Peyer's patch (tissue), 4 donors: ENCODE measurements around the gene NPTXR. TPM values are rescaled to one million over a fixed set of nuclear protein-coding genes. Genes with fewer than 3 reads are reported as not detected.

ENCODE experiments used
- DNase-seq, 3 donors: peaks; one replicate each; pipeline ENCODE4 v3.0.0-alpha.2; 2017 to 2019
- H3K27ac ChIP-seq, 4 donors: fragments of 200-600 bp; sonication (generic); one replicate each; pipeline ENCODE4 v1.5.1; 2016 to 2019
- H3K27me3 ChIP-seq, 2 donors: fragments of 200-600 bp; sonication (generic); one replicate each; pipeline ENCODE4 v1.5.1; 2019
- H3K36me3 ChIP-seq, 3 donors: fragments of 200-600 bp; sonication (generic); one replicate each; pipeline ENCODE4 v1.5.1; 2016 to 2019
- H3K4me1 ChIP-seq, 4 donors: fragments of 200-600 bp; sonication (generic); one replicate each; pipeline ENCODE4 v1.5.1; 2016 to 2019
- H3K4me3 ChIP-seq, 4 donors: fragments of 200-600 bp; sonication (generic); 1 replicate in 3 of 4; 2 replicates in 1 of 4; pipeline ENCODE4 v1.5.1; 2016 to 2019; ENCODE audit warnings: mild to moderate bottlenecking in 1 of 4
- H3K9me3 ChIP-seq, 4 donors: fragments of 200-600 bp; sonication (generic); one replicate each; pipeline ENCODE4 v1.5.1; 2016 to 2019; ENCODE audit warnings: mild to moderate bottlenecking in 1 of 4
- CTCF ChIP-seq, 6 experiments: fragments of 450-650 bp in 4 of 6; fragments of 200-600 bp in 2 of 6; sonication (generic) in 1 of 6; IDR thresholded peaks; one replicate each; pipeline ENCODE4 v1.5.1; 2017 to 2019; ENCODE audit warnings: antibody characterized with exemption in 6 of 6, mild to moderate bottlenecking in 3 of 6, moderate library complexity in 1 of 6
- POLR2A ChIP-seq, 2 donors: fragments of 450-650 bp; IDR thresholded peaks; one replicate each; pipeline ENCODE4 v1.5.1; 2017; ENCODE audit warnings: antibody characterized with exemption in 2 of 2, mild to moderate bottlenecking in 2 of 2, moderate library complexity in 2 of 2
- total RNA-seq, 4 donors: library from RNA; depleted of rRNA; stranded (reverse); fragments of >200 nt; gene quantifications; one replicate each; pipeline ENCODE4 v1.1.0, GENCODE V29; 2016

NPTXR gene
- total RNA-seq: 1 to 10 TPM in 2 of 4 donors, under 1 TPM in 2; 0.53 to 2.8 (median 1.1) TPM

- peak in 2 of 3 donors; percentile 26 to 57 for DNase-seq
- no peaks in the 10 kb centered on the region for H3K9me3 ChIP-seq
- H3K27ac ChIP-seq: peak within 1 kb of the TSS in 3 of 4 donors; percentile 19 to 52 (median 31)
- TF ChIP-seq CTCF (IDR thresholded peaks at IDR 0.05): no peak
- TF ChIP-seq POLR2A (IDR thresholded peaks at IDR 0.05): no peak
- H3K4me1 ChIP-seq: peaks cover 0 to 17% (median 9%) of the 10 kb centered on the region in 4 donors
- peaks cover 0 to 16% of the 10 kb centered on the region in 2 donors for H3K27me3 ChIP-seq
- H3K4me3 ChIP-seq: peak within 1 kb of the TSS; percentile 34 to 55 (median 51)
- H3K36me3 ChIP-seq: no peaks in the 10 kb centered on the region
Observed at GRCh38 chr22:38843657-38844314, at the start of gene NPTXR. Gene NPTXR, minus strand, starts transcription at chr22:38844028.

GRCh38 chr22:38891256-38891655, 47.4 kb upstream of the NPTXR start:
- no peak for DNase-seq
- H3K27ac ChIP-seq: no peak overlapping the region
- H3K9me3 ChIP-seq: no peaks in the 10 kb centered on the region
- TF ChIP-seq POLR2A (IDR thresholded peaks at IDR 0.05) (no peak), CTCF (IDR thresholded peaks at IDR 0.05) (no peak)
- H3K27me3 ChIP-seq: no peaks in the 10 kb centered on the region
- no peaks in the 10 kb centered on the region for H3K4me1 ChIP-seq
- no peaks in the 10 kb centered on the region for H3K36me3 ChIP-seq
- no peak overlapping the region for H3K4me3 ChIP-seq

GRCh38 chr22:38890377-38890776, 46.5 kb upstream of the NPTXR start:
- Histone ChIP-seq H3K36me3 (no peaks in the 10 kb centered on the region), H3K27ac (no peak overlapping the region), H3K4me1 (no peaks in the 10 kb centered on the region), H3K27me3 (no peaks in the 10 kb centered on the region), H3K4me3 (no peak overlapping the region), H3K9me3 (no peaks in the 10 kb centered on the region)
- DNase-seq: no peak
- TF ChIP-seq CTCF (IDR thresholded peaks at IDR 0.05) (no peak), POLR2A (IDR thresholded peaks at IDR 0.05) (no peak)

- Histone ChIP-seq H3K27me3 (no peaks in the 10 kb centered on the region), H3K4me3 (no peak overlapping the region), H3K4me1 (peaks cover 0 to 12% (median 0%) of the 10 kb centered on the region in 4 donors), H3K9me3 (no peaks in the 10 kb centered on the region), H3K27ac (no peak overlapping the region), H3K36me3 (no peaks in the 10 kb centered on the region)
- no peak for DNase-seq
- TF ChIP-seq POLR2A (IDR thresholded peaks at IDR 0.05) (no peak), CTCF (IDR thresholded peaks at IDR 0.05) (no peak)
Observed at GRCh38 chr22:38886333-38886732, 42.5 kb upstream of the NPTXR start.

DNA sequence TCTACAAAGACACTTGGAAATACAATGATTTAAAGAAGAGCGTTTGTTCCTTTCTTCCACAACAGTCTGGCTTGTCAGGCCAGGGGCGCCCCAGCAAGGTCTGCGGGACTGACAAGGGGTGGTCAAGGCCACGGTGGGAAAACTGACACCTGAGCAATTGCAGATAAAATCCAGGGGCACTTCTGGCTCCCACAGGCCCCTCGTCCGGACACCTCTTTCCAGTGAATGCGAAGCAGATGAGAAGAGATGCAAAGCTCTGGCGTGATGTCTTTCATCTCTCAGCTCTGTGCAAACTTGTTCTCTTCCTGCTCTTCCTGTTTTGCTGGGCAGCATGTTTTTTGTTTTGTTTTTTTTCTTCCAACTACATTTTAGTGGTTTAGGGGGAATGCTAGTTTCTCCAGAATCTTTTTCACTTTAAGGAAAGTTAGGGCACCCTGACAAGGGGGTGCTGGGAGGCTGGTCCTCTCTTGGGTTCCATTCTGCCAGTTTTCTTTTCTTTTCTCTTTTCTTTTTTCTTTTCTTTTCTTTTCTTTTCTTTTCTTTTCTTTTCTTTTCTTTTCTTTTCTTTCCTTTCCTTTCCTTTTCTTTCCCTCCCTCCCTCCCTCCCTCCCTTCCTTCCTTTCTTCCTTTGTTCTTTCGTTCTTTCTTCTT, 39.3 kb upstream of the NPTXR start:
- no peaks in the 10 kb centered on the region for H3K27me3 ChIP-seq
- DNase-seq: no peak
- no peaks in the 10 kb centered on the region for H3K9me3 ChIP-seq
- no peak overlapping the region for H3K4me3 ChIP-seq
- no peak for TF ChIP-seq POLR2A (IDR thresholded peaks at IDR 0.05)
- TF ChIP-seq CTCF (IDR thresholded peaks at IDR 0.05): no peak
- peaks cover 0 to 12% (median 0%) of the 10 kb centered on the region in 4 donors for H3K4me1 ChIP-seq
- no peaks in the 10 kb centered on the region for H3K36me3 ChIP-seq
- peak overlapping the region in 3 of 4 donors; percentile 42 to 71 (median 56) for H3K27ac ChIP-seq
